IMR-90 (cell line): ENCODE data around the gene PYGL. TPM values are rescaled to one million over a fixed set of nuclear protein-coding genes. Genes with fewer than 3 reads are reported as not detected.

Source experiments
- ATAC-seq: fragments of 200-7000 bp; cut with Tn5 transposase; 2 replicates; pipeline ENCODE4 v1.9.1; 2020; ENCODE audit warnings: low read depth, mild to moderate bottlenecking, moderate library complexity
- BruUV-seq: library from RNA; stranded (reverse); fragments of 400-500 nt; replicated peaks from 2 replicates; lab custom pipeline; 2021; lab: Mats Ljungman, UMichigan
- CTCF ChIA-PET: fragments of 300-600 bp; formaldehyde crosslinking; extraction: SDS; loops from one replicate; lab custom pipeline; 2021; ENCODE audit warnings: antibody characterized with exemption; lab: Yijun Ruan, JAX
- POLR2A ChIA-PET: fragments of 300-600 bp; sonication (Branson Sonifier 250); formaldehyde crosslinking; loops from one replicate; lab custom pipeline; 2022; ENCODE audit warnings: antibody characterized with exemption; ENCODE audit not compliant: unreplicated experiment; lab: Charles Lee
- DNase-seq: peaks from one replicate; pipeline ENCODE4 v3.0.0; 2013
- H2AFZ ChIP-seq: replicated peaks from 2 replicates; pipeline ENCODE3; 2013; ENCODE audit warnings: low read length, mild to moderate bottlenecking; ENCODE audit not compliant: poor library complexity
- H2AK5ac ChIP-seq: 2 replicates; pipeline ENCODE4 v1.6.1; 2013; ENCODE audit warnings: low read depth, low read length, inconsistent platforms
- H2AK9ac ChIP-seq: replicated peaks from 2 replicates; pipeline ENCODE3; 2013; ENCODE audit warnings: mild to moderate bottlenecking, low read depth, low read length, moderate library complexity; ENCODE audit not compliant: poor library complexity
- H2BK120ac ChIP-seq: 2 replicates; pipeline ENCODE4 v1.6.1; 2013; ENCODE audit warnings: low read depth, low read length, inconsistent platforms
- H2BK15ac ChIP-seq: 3 replicates; pipeline ENCODE4 v1.6.1; 2013; ENCODE audit warnings: low read depth, low read length, inconsistent platforms
- H2BK20ac ChIP-seq: 2 replicates; pipeline ENCODE4 v1.6.1; 2013; ENCODE audit warnings: low read depth, mild to moderate bottlenecking, inconsistent platforms, low read length, moderate library complexity
- H2BK5ac ChIP-seq: 2 replicates; pipeline ENCODE4 v1.6.1; 2013; ENCODE audit warnings: mild to moderate bottlenecking, low read depth, low read length, inconsistent platforms; ENCODE audit not compliant: poor library complexity, severe bottlenecking
- H3K14ac ChIP-seq: replicated peaks from 2 replicates; pipeline ENCODE4 v1.6.1; 2013; ENCODE audit warnings: low read depth, low read length, inconsistent platforms
- H3K18ac ChIP-seq: 2 replicates; pipeline ENCODE4 v1.6.1; 2013; ENCODE audit warnings: low read depth, low read length, control low read depth
- H3K23ac ChIP-seq: 2 replicates; pipeline ENCODE4 v1.6.1; 2013; ENCODE audit warnings: low read depth, low read length, inconsistent platforms
- H3K27ac ChIP-seq: 2 replicates; pipeline ENCODE4 v1.5.1; 2013; ENCODE audit warnings: mild to moderate bottlenecking, control low read depth, low read length; ENCODE audit not compliant: insufficient read depth
- H3K27me3 ChIP-seq: 2 replicates; pipeline ENCODE4 v1.6.1; 2013; ENCODE audit warnings: low read length; ENCODE audit not compliant: control insufficient read depth, insufficient read depth
- H3K36me3 ChIP-seq: 2 replicates; pipeline ENCODE4 v1.6.1; 2013; ENCODE audit warnings: low read length, mixed read lengths; ENCODE audit not compliant: control insufficient read depth, insufficient read depth
- H3K4ac ChIP-seq: 2 replicates; pipeline ENCODE4 v1.6.1; 2013; ENCODE audit warnings: low read depth, low read length, inconsistent platforms
- H3K4me1 ChIP-seq: 2 replicates; pipeline ENCODE4 v1.6.1; 2013; ENCODE audit warnings: low read length, mixed read lengths; ENCODE audit not compliant: control insufficient read depth, insufficient read depth
- H3K4me2 ChIP-seq: 2 replicates; pipeline ENCODE4 v1.6.1; 2013; ENCODE audit warnings: low read depth, mild to moderate bottlenecking, control low read depth, low read length, moderate library complexity
- H3K4me3 ChIP-seq: 2 replicates; pipeline ENCODE4 v1.5.1; 2013; ENCODE audit warnings: low read depth, mild to moderate bottlenecking, control low read depth, low read length, moderate library complexity; ENCODE audit not compliant: insufficient read depth
- H3K56ac ChIP-seq: 2 replicates; pipeline ENCODE4 v1.6.1; 2013; ENCODE audit warnings: low read length, inconsistent platforms; ENCODE audit not compliant: insufficient read depth; ENCODE audit errors: extremely low read depth
- H3K79me1 ChIP-seq, 2 experiments: 2 replicates each; pipeline ENCODE4 v1.6.1; 2013; ENCODE audit warnings: low read length in 2 of 2, inconsistent platforms in 1 of 2, low read depth in 1 of 2
- H3K9ac ChIP-seq: 2 replicates; pipeline ENCODE4 v1.6.1; 2013; ENCODE audit warnings: low read depth, low read length, control low read depth
- H3K9me1 ChIP-seq: 2 replicates; pipeline ENCODE4 v1.6.1; 2013; ENCODE audit warnings: low read length, inconsistent platforms; ENCODE audit not compliant: insufficient read depth
- H3K9me3 ChIP-seq: 2 replicates; pipeline ENCODE4 v1.6.1; 2013; ENCODE audit warnings: low read length; ENCODE audit not compliant: control insufficient read depth, insufficient read depth
- H4K20me1 ChIP-seq: 2 replicates; pipeline ENCODE4 v1.6.1; 2013; ENCODE audit warnings: low read length, inconsistent platforms; ENCODE audit not compliant: insufficient read depth
- H4K5ac ChIP-seq: 2 replicates; pipeline ENCODE4 v1.6.1; 2013; ENCODE audit warnings: mild to moderate bottlenecking, low read depth, low read length, control low read depth
- H4K8ac ChIP-seq, 2 experiments: 2 replicates each; pipeline ENCODE4 v1.6.1; 2013; ENCODE audit warnings: low read depth in 2 of 2, low read length in 2 of 2, control low read depth in 1 of 2, inconsistent platforms in 1 of 2
- H4K91ac ChIP-seq: 2 replicates; pipeline ENCODE4 v1.6.1; 2013; ENCODE audit warnings: low read depth, low read length, inconsistent platforms; ENCODE audit not compliant: insufficient read depth
- dilution Hi-C: fragments of 300-500 bp; cut with HindIII; formaldehyde crosslinking; loops from one replicate; pipeline ENCODE4 v1.14.3; 2018; ENCODE audit warnings: low sequenced_read_pairs; ENCODE audit not compliant: unreplicated experiment
- in situ Hi-C: fragments of 300-500 bp; cut with MboI; formaldehyde crosslinking; loops from 3 replicates; pipeline ENCODE4 v1.14.3; 2019; ENCODE audit warnings: low sequenced_read_pairs, inconsistent platforms, mixed read lengths
- intact Hi-C: fragments of 100-400 bp; cut with micrococcal nuclease; formaldehyde crosslinking; loops from 2 replicates; pipeline ENCODE4 v1.10.0; 2022
- polyA plus RNA-seq, 3 experiments: library from polyadenylated mRNA; depleted of rRNA; stranded (reverse); fragments of >200 nt; gene quantifications; 2 replicates each; pipeline ENCODE4 v1.2.3, GENCODE V29; 2012; ENCODE audit warnings: low replicate concordance in 1 of 3
- total RNA-seq: library from RNA; depleted of rRNA; stranded (reverse); fragments of >200 nt; gene quantifications from 2 replicates; pipeline ENCODE4 v1.2.3, GENCODE V29; 2012
- TF ChIP-seq, protein P1 (sequence below): conservative IDR thresholded peaks from 2 replicates; pipeline ENCODE4 v1.5.1; 2012; ENCODE audit warnings: mild to moderate bottlenecking, low read depth, low read length, improper control_type of control experiment

Gene PYGL
- total and polyA plus RNA-seq, 2 of the 4 experiments (the other 2 are of a cell fraction), result 52.3 to 70.4 TPM

DNA sequence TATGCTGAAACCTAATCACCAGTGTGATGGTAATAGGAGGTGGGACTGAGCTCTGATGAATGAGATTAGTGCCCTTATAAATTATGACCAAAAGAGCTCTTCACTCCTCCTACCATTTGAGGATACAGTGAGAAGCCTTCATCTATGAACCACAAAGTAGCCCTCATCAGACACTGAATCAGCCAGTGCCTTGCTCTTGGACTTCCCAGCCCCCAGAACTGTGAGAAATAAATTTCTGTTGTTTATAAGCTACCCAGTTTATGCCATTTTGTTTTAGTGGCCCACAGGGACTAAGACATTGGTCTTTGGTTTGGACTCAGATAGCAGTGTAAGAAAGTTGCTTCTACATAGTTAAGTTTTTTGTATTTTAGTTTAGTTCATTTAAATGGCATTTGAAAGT lies 39.6 kb downstream of the PYGL start:
- Histone ChIP-seq H3K4me2 (no peak overlapping the region), H4K8ac (no peak overlapping the region), H3K18ac (no peak overlapping the region), H3K9me3 (peaks cover 3% of the 10 kb centered on the region; the same call in 1 of the 2 replicates), H2AK9ac (no peak overlapping the region), H2AFZ (no peak overlapping the region), H3K14ac (no peak overlapping the region), H4K5ac (no peak overlapping the region), H2BK5ac (no peak overlapping the region), H3K27me3 (no peaks in the 10 kb centered on the region), H3K36me3 (peaks cover 16% of the 10 kb centered on the region), H2BK120ac (no peak overlapping the region), H3K9ac (no peak overlapping the region), H3K4me1 (no peaks in the 10 kb centered on the region), H3K9me1 (no peaks in the 10 kb centered on the region), H3K4me3 (no peak overlapping the region), H3K79me1 (no peaks in the 10 kb centered on the region), H3K23ac (no peak overlapping the region), H4K20me1 (no peaks in the 10 kb centered on the region), H2AK5ac (no peak overlapping the region), H2BK15ac (no peak overlapping the region), H2BK20ac (no peak overlapping the region), H3K56ac (no peak overlapping the region), H4K91ac (no peak overlapping the region), H3K4ac (no peak overlapping the region), H3K27ac (no peak overlapping the region)
- intact Hi-C loops, result no loop called here
- TF ChIP-seq, protein P1, sequence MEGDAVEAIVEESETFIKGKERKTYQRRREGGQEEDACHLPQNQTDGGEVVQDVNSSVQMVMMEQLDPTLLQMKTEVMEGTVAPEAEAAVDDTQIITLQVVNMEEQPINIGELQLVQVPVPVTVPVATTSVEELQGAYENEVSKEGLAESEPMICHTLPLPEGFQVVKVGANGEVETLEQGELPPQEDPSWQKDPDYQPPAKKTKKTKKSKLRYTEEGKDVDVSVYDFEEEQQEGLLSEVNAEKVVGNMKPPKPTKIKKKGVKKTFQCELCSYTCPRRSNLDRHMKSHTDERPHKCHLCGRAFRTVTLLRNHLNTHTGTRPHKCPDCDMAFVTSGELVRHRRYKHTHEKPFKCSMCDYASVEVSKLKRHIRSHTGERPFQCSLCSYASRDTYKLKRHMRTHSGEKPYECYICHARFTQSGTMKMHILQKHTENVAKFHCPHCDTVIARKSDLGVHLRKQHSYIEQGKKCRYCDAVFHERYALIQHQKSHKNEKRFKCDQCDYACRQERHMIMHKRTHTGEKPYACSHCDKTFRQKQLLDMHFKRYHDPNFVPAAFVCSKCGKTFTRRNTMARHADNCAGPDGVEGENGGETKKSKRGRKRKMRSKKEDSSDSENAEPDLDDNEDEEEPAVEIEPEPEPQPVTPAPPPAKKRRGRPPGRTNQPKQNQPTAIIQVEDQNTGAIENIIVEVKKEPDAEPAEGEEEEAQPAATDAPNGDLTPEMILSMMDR, result no peak
- ATAC-seq (no peak), DNase-seq (no peak)
- ChIA-PET POLR2A (no interaction called here), CTCF (interaction anchor here (1.1 to 1.6 kb wide), 2 partner anchors 14 to 16 kb away, joined by 4 to 6 read pairs; no protein-coding TSS in a partner anchor)
- dilution Hi-C loops, result no loop called here
- in situ Hi-C loops, result no loop called here
- no TSS peak for BruUV-seq
